NCI-H2196 (cell line): ENCODE data around the gene NKD1.

ENCODE experiments used
- DNase-seq: peaks from one replicate; lab custom pipeline; 2025; ENCODE audit not compliant: unreplicated experiment; lab: John Stamatoyannopoulos, UW

Gene NKD1

DNA sequence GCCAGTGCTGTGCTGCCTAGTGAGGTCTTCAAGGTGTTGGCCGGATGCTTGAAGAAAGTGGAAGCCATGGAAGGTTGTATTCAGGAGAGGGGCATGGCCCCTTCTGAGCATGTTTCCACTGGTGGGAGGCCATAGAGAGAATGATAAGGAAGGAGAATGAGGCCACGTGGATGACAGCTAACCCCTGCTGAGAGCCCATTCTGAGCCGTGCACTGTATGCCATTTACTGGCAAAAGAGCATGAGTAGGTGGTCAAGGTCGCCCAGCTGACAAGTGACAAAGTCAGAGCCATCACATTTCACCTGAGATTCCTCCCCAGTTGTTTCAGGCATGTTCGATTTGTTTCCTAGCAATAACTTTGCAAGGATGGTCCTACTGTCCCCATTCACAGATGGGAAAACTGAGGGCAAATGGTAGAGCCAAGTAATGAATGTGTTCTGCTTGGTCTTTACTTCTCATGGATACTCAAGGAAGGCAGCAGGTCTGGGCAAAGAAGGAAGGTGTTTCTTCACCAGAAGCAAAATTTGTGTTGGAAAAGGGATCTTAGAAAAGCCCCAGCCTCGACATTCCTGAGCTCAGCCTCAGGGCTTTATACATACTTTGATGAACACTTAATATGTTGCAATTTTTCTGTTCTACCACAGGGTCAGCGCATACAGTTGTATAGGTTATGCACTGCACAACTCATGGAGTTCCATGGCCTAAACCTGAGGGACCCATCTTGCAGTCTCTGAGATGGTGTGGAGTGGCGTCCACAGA is 10.5 kb upstream of the NKD1 start:
- no peak for DNase-seq

DNA sequence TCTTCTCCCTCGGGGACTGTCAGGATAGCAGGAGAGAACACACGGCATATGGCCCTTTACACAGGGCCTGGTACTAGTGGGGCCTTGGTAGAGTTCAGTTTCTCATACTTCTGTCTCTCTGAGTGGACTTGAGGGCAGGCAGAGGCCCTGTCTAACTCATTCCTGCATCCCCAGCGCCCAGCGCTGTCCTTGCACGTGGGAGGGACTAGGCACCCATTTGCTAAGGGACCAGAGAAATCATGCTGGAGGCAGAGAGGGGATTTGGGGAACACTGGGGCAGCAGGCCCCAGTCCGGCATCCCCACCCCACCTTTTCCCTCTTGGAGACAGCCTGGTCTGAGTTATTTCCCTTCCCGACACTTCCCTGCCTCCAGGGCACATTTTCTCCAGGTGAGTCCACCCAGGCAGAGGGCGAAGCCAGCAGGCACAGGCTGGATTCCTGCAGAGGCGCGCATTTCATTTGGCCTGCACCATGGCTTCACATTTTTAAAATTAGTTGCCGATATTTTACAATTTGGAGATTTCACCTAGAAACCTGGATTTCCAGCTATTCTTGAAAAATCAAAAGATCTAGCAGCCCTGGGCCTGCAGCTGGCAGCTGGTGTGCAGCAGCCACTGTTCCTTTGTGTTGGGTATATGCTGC is 9.7 kb upstream of the NKD1 start:
- no peak for DNase-seq

DNA sequence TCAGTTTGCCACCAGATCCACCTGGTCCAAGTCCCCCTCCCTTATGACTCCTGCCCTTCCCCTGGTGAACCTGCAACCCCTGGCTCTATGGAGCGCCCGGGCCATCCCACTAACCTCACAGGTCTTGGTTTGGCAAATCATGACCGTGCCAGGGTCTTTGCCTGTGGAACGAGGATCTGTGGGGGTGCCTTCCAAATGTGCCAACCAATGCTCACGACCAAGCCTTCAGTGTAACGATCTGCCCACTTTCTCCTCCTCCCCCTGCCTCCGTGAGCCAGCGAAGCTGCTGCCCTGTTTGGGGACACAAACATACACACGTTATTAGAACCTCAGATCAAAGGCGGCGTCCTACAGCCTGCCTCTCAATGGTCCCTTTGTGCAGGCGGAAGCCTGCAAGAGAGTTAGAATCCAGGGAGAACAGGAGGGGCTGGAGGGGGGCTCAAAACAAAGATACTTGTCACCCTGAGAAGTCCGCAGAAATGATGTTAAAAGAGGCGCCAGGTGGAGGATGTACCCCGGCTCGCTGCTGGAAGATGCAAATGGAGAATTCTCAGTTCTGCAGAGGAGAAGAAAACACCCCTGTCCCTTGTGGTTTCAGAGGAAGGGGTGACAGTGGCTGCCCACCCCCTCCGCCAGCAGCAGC is 9.0 kb upstream of the NKD1 start:
- DNase-seq = no peak

DNA sequence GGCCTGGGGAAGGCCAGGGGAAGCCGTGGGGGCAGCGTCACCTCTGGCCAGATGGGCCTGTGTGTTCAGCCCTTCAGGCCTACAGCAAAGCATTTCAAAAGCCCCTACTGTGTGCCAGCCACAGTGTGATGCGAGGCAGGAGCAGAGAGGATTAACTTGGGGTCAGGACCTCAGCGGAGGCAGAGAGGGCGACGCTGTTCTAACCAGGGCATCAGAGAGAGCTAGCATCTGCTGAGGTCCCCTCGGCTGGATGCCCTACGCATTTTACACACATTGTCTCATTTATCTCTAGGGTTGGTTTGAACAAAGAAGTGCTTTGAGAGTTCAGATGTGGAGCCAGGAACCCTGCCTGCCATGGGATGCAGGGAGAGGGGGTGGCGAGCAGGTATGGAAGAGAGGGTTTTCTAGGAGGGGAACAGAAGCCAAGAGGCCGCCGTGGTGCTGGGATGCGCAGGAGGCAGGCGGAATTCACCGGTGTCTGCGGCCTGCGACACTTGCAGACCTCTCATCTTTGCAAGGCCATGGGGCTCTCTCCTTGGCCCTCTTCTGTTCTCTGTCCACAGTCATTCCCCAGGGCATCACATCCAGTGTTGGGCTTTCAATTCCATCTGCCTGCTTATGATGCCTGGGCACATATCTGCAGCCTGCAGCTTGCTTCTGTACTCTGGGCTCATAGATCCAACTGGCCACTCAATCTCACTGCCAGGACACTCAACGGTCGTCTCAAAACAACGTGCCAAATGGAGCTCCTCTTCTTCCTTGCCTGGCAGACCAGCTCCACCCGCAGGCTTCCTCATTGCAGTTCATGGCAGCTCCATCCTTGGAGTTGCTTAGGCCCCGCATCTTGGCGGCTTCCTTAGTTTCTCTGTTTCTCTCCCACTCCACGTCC is 8.1 kb upstream of the NKD1 start:
- peak; percentile 5 for DNase-seq

DNA sequence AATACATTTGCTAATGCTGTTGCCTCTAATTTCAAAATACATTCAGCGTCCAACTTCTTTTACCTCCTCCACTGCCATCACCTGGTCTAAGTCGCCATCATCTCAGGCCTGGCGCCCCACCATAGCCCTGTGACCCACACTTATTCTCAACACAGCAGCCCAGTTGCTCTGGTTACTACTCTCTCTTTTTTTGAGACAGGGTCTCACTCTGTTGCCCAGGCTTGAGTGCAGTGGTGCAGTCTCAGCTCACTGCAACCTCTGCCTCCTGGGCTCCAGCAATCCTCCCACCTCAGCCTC is 7.5 kb upstream of the NKD1 start:
- no peak for DNase-seq

DNA sequence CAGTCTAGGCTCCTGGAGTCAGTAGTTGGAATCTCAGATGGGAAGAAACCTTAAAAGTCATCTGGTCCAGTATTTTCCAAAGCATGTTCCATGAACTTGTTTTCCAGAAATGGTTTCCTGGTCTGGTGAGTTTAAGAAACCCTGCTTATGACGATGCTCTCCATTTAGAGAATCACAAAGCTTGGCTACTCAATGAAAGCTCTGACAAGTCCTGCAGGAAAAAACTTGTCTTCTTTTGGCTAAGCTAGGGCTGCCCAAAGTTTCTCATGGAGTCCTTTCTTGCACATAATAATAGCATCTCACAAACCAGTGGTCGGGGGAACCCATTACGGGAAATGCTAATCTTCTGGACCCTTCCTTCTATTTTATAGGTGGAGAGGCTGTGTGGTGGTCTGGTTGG is 5.5 kb upstream of the NKD1 start:
- DNase-seq = no peak

DNA sequence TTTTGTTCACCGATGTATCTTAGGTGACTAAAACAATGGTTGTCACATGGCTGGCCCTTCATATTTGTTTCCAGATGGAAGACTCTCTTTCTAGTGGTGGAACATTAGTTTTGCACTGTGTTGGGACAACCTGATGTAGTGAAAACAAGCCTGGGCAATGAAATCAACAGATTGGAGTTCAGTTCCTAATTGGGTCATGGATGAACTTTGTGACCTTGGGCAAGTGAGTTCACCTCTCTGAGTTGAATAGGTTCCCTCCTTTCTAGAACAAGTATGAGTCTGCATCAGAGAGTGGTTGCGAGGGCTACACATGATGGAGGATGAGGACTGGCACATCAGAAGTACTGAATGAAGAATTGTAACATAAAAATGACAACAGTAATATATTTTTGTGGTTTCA is 2.1 kb upstream of the NKD1 start:
- DNase-seq = no peak

DNA sequence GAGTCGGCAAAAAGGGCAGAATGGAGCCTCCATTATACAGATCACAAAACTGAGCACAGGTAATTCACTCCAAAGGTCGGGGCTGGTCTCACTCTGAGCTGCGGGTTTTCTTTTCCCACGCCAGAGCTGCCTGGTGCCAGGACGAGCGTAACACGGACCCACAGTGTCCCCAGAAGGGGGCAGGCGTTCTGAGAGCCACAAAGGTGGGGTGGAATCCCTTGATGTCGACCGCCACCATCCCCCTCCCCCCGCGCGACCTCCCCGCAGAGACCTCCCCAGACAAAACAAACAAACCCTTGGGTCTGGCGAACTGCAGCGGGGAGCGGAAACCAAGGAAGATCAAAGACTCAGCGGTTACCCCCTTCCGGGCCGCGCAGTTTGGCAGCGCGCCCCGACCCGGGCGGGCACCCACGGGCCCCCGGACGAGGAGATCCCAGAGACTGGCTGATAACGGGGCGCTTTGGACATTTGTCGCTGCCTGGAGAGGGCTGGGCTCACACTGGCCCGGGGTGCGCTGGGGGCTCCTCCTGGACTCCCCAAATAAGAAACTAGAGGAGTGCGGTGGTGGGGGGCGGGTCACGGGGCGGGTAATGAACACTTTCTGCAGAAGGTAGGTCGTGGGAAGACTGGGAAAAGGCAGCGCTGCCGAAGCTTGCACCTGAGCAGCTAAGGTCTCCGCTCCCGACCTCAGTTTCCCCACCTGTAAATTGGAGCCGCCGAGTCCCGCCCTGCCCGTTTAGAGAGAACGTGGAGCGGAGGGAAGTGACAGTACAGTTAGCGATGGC is 664 bp upstream of the NKD1 start:
- no peak for DNase-seq

DNA sequence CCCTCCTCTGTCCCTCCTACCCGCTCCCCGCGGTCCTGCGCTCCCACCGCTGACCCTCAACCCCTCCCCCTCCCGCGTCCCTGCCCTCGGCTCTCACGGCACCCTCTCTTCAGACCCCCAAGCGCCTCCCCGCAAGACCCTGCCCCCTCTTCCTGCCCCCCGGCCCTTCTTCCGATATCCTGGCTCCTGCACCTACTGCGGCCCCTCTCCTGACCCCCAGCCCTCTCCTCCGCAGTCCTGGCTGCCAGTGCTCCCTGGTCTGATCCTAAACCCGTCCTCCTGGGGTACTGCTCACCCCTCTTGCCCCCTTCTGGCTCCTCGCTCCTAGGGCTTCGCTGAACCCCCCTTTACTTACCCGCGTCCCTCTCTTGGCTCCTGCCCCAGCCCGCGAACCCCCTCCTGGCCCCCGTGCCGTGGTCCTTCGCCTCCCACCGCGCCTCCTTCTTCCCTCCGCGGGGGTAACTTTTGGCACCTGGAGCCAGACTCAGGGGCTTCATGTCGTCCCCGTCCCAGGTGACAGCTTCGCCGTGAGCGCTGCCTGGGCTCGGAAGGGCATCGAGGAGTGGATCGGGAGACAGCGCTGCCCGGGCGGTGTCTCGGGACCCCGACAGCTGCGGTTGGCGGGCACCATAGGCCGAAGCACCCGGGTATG is 839 bp downstream of the NKD1 start:
- no peak for DNase-seq

DNA sequence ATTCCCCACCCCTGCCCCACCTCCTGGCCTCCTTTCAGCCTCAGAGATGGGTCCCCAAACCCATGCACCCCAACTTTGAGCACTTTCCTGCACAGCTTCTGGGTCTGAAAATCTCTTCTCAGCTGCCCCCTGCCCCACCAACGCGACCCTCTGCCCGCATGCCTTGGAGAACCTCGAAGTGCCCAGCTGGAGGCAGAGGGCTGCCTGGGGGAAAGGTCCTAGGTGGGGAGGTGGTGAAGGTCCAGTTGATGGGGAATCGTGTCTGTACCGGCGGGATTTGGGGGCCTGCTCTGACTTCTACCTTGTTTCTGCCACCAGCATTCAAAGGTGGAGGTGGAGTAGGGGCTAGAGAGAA is 1.3 kb downstream of the NKD1 start:
- no peak for DNase-seq

DNA sequence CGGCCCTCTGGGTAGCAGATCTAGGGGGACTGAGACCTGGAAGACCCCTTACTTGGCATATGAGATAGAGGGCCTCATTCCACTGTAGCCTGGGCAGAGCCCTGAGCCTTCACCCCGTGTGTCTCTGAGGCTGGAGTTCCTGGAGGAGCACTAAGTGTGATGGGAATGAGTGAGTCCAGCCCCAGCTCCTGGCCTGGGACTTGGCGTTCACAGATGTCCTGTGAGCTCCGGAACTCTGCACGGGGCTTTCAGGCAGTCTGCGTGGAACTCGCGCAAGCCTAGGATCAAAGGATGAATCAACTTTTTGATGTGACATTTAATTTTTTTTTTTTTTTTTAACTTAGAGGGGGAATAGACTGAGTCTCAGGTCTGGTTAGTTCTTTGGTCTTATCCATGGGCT is 1.8 kb downstream of the NKD1 start:
- DNase-seq = no peak

DNA sequence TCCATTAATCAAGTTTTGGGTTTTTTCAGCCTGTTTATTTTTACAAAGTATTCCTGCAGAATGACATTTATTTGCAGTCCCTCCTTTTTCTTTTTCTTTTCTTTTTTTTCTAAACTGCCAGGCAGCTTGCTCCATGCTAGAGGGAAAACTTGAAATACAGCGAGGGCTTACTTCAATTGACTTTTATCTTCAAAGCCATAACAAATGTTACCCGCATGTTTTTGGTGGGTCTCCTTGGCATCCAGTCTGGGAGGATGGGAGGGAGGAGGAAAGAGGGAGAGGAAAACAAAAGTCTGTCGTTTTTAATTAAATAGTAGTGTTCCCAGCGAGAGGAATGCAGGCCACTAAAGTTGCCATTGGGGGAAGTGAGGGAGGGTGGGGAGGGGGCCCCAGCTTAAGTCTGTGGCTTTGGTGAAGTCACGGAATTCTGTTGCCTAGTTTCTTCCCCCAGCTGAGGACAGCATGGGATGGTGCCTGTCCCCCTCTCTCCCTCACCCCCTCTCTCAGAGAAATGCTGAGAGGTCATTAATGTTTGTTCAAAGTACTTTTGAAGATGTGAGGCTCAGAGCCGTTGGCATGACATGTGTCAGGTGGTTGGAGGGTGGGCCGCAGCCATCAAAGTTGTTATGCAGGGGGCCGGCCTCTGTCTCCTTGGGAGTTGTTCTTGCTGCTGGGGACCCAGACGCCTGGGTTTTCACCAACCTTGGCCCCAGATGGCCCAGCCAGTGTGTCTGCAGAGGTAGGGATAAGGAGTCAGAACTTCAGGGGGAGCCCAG is 2.9 kb downstream of the NKD1 start:
- no peak for DNase-seq

DNA sequence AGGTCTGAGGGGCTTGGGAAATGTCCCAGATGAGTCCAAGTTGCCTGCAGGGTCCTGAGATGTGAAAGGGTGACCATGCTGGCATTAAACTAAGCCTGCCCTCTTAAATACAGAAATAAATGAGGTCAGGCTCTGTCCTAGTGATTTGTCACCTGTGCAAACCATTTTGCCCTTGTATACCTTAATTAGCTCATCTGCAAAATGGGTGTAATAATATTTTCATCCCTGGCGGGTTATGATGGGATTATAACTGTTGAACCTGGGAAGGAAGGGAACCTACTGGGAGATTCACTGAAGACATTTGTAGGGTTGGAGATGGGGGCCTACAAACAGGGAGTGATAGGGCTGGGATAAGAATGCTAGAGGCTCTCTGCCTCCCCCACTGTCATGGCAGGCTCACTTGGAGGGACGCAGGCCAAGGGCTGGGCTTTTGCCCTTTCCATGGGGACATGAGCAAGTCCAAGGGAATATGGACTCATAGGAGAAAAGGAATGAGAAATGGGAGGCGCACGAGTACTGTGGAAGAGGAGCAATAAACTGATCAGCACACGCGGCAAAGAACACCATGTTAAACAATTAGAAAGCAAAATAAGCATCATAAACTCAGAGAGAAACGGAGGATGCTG is 4.4 kb downstream of the NKD1 start:
- DNase-seq = no peak

DNA sequence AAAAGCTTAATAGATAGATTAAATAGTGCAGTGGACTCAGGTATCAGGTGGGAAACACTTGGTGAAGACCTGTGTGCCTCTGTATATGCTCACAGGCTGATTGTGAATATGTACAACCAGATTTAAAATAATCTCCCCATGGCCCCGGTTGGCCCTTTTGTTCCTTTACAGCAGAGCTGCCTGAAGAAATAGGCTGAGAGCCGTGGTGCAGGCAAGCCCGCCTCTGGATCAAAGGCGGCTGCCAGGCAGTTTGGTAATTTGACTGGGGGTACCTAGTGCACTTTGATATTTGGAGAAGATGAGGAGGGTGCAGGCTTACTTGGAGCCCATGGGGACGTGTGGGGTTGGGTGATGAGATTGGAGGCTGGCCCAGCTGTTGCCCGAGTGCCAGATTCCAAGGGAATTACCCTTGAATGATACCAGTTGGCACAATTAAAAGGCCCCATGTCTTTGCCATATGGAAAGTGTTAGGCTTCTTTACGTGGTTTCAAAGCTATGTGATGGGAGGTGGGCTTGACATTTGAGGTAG is 5.0 kb downstream of the NKD1 start:
- no peak for DNase-seq

DNA sequence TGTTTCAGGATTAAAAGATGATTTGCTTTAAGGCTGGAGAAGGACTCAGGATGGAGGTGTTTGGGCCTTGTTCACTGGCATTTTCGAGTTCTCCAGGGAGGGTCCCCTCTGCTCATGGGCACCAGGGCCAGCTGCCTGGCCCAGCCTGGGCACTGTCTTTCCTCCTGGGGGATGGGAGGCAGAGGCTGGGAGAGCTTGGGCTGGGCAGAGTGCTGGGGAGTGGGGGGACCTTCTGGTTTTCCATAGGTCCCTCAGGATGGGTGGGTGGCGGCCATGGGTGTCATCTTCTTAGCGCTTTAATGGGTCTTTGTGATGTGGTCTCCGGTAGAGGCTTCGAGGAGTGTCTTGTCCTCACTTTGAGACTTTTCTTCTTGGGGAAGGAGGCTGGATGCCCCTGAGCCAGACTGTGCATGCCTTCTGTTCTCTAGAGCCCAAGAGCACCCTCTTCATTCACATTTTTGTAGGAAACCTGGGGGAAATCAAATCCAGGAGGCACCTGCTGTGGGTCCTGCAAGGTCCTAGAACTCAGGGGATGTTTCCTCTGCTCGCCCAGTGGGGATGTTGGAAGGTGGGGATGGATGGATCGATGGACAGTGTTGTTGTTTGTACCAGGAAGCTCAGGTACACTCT is 5.7 kb downstream of the NKD1 start:
- no peak for DNase-seq

DNA sequence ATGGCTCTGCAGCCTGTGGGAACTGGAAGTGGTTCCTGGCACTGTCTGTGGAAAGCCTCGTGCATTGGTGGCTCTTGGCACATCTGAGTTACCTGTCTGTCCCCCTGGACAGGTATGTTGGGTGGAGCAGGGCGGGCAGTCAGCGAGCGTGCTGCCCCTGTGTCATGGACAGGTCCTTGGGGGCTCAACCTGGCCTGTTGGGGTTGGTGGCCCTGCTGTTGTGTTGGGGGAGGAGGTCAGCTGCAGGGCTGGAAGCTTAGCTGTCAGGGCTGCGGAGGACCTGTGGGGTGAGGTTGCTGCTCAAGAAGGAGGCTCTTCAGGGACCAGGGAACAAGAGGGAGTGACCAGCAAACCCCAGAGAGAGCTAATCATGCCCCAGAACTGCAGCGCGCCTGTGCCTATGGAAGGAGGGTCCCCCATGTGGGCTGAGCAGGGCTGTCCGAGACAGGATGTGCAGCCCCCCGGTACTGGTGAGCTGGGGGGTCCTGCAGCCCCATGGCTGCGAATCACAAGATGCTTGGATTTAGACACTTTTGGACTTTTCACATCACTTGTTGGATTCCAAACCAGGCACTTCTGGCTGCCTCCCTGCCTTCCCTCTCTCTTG is 7.2 kb downstream of the NKD1 start:
- DNase-seq = no peak

DNA sequence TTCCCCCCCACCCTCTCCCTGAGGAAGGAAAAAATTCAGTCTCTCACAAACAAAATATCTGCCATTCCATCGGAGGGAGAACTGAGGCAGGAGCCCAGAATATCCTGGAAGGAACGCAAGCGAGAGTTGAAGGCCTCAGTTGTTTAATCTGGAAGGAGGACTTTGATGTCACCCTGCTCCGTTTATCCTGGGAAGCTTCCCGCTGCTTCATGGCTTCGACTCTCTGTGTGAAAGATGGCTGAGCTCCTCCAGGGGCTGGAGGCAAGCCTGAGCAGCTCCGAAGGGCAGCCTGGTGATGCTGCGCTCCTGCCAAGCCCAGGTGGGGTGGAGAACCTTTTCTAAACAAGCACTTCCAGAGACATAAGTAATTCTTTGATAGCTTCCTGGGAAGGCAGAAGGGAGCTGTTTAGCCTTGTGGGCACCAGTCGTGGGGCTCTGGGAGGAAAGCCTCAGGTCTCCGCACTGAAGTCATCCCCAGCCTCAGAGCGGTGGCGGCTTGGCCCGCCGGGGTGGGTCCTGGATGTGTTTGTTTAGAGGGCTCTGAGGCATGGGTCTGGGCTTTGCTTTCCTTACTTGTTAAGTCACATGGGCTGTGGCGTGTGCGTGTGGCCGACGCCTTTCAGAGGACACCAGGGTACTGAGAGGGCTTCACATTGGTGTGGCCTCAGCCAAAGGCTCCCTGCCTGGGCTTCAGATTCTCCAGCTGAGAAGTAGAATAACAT is 7.9 kb downstream of the NKD1 start:
- DNase-seq = no peak

DNA sequence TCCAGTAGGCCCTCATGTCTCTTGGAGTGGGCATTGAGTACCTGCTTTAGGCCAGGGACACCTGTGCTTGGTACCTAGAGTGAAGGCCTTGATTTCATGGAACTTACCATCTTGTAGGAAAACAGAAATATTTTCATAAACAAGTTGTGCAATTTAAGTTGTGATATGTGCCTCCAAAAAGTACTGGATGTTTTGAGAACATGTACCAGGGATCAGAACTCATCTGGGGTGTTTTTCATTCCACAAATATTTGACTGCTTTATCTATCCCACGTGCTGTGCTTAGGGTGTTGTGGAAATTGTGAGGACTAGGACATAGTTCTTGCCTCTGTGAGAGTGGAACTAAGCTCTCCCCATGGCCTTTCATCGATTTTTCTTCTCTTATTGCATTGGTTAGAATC is 8.8 kb downstream of the NKD1 start:
- no peak for DNase-seq
